Camera-type eye (tissue), 1 donor: Measurements from ENCODE around the gene COL28A1. TPM values are rescaled to one million over a fixed set of nuclear protein-coding genes. Genes with fewer than 3 reads are reported as not detected.

Experiments
- total RNA-seq: library from RNA; depleted of rRNA; stranded (reverse); fragments of >200 nt; gene quantifications from one replicate; pipeline ENCODE4 v1.2.3, GENCODE V29; 2014

The COL28A1 gene
- total RNA-seq, result 5.5 TPM

GRCh38 chr7:7535691-7536090 is at the start of gene COL28A1:
COL28A1 (minus strand) TSS chr7:7535873; CDS start chr7:7532875, 2,998 bp downstream.

GRCh38 chr7:7566651-7567611 is 31.3 kb upstream of the COL28A1 start, which contains the start of gene MIOS:
MIOS (plus strand) TSS chr7:7566884; CDS start chr7:7572476, 5,592 bp downstream.

Other genes starting within 250 kb of the COL28A1 start
- gene MIOS, start 31.0 kb upstream of the COL28A1 start, total RNA-seq, result 125 TPM
- gene UMAD1, start 104.9 kb upstream of the COL28A1 start, total RNA-seq, result 17.3 TPM
- 21.8 TPM for gene RPA3, start 182.7 kb upstream of the COL28A1 start, total RNA-seq